Uterus (tissue), 4 donors: ENCODE measurements around the gene GSC2. TPM values are rescaled to one million over a fixed set of nuclear protein-coding genes. Genes with fewer than 3 reads are reported as not detected.

ENCODE experiments used
- DNase-seq, 2 donors: peaks; one replicate each; pipeline ENCODE4 v3.0.0-alpha.2; 2019 to 2020
- H3K27ac ChIP-seq, 2 donors: fragments of 200-600 bp; sonication (generic); 1 replicate in 1 of 2; 2 replicates in 1 of 2; pipeline ENCODE4 v1.5.1; 2016 to 2018
- H3K27me3 ChIP-seq, 2 donors: fragments of 200-600 bp; sonication (generic); one replicate each; pipeline ENCODE4 v1.5.1; 2018 to 2019; ENCODE audit warnings: control low read depth in 1 of 2
- H3K36me3 ChIP-seq, 2 donors: fragments of 200-600 bp; sonication (generic); one replicate each; pipeline ENCODE4 v1.5.1; 2019; ENCODE audit warnings: control low read depth in 1 of 2
- H3K4me1 ChIP-seq, 2 donors: fragments of 200-600 bp; sonication (generic); one replicate each; pipeline ENCODE4 v1.5.1; 2018 to 2019; ENCODE audit warnings: control low read depth in 1 of 2
- H3K4me3 ChIP-seq, 2 donors: fragments of 200-600 bp; sonication (generic); 1 replicate in 1 of 2; 2 replicates in 1 of 2; pipeline ENCODE4 v1.5.1; 2018 to 2019; ENCODE audit warnings: mild to moderate bottlenecking in 1 of 2
- H3K9me3 ChIP-seq, 2 donors: fragments of 200-600 bp; sonication (generic); one replicate each; pipeline ENCODE4 v1.5.1; 2019; ENCODE audit warnings: control low read depth in 1 of 2
- POLR2A ChIP-seq, 2 donors: fragments of 450-650 bp; IDR thresholded peaks; one replicate each; pipeline ENCODE4 v1.6.1; 2016; ENCODE audit warnings: antibody characterized with exemption in 2 of 2, mild to moderate bottlenecking in 1 of 2, moderate library complexity in 1 of 2
- intact Hi-C: fragments of 100-400 bp; cut with DNase I; formaldehyde crosslinking; loops from one replicate; pipeline ENCODE4 v1.15.1; 2023; ENCODE audit warnings: low total_unique reads
- total RNA-seq, 4 donors: library from RNA; depleted of rRNA in 3 of 4; stranded (reverse); fragments of >200 nt in 3 of 4; gene quantifications; one replicate each; pipeline versions ENCODE4 v1.1.0 to v1.2.4, GENCODE V29; 2014 to 2023
- TF ChIP-seq, protein P1 (sequence below), 4 experiments: fragments of 200-600 bp in 2 of 4; fragments of 450-650 bp in 2 of 4; sonication (generic) in 2 of 4; IDR thresholded peaks; one replicate each; pipeline ENCODE4 v1.5.1; 2016 to 2019; ENCODE audit warnings: antibody characterized with exemption in 4 of 4, mild to moderate bottlenecking in 2 of 4, moderate library complexity in 1 of 4
- donor health status: DM: yes; HTN: yes; CAD: no.

The GSC2 gene
- total RNA-seq, 4 donors from 2014 or later, result not detected

DNA sequence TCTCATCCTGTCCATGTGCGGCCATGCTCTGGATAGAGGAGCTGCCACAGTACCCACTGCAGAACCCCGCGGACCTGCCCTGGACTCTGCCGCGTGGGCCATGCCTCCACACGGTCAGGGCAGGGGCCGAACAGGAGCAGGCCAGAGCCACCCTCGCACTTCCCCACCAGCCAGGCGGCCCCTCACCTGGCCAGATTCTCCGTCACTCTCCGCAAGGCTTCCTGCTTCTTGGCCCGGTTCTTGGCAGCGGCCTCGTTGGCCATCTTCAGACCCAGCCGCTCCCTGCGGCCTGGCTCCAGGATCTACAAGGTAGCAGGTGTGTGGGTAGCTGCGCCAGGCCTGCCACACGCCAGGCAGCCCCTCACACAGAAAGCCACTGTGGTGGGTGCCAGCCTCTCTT, 15.2 kb downstream of the GSC2 start:
- intact Hi-C loops, result no loop called here
- H3K4me1 ChIP-seq, result no peaks in the 10 kb centered on the region
- H3K27me3 ChIP-seq, result no peaks in the 10 kb centered on the region
- no peaks in the 10 kb centered on the region for H3K36me3 ChIP-seq
- H3K4me3 ChIP-seq, result no peak overlapping the region
- TF ChIP-seq POLR2A (IDR thresholded peaks at IDR 0.05), result no peak
- TF ChIP-seq, protein P1, sequence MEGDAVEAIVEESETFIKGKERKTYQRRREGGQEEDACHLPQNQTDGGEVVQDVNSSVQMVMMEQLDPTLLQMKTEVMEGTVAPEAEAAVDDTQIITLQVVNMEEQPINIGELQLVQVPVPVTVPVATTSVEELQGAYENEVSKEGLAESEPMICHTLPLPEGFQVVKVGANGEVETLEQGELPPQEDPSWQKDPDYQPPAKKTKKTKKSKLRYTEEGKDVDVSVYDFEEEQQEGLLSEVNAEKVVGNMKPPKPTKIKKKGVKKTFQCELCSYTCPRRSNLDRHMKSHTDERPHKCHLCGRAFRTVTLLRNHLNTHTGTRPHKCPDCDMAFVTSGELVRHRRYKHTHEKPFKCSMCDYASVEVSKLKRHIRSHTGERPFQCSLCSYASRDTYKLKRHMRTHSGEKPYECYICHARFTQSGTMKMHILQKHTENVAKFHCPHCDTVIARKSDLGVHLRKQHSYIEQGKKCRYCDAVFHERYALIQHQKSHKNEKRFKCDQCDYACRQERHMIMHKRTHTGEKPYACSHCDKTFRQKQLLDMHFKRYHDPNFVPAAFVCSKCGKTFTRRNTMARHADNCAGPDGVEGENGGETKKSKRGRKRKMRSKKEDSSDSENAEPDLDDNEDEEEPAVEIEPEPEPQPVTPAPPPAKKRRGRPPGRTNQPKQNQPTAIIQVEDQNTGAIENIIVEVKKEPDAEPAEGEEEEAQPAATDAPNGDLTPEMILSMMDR (IDR thresholded peaks at IDR 0.05), result no peak
- H3K27ac ChIP-seq, result no peak overlapping the region
- no peaks in the 10 kb centered on the region for H3K9me3 ChIP-seq
- DNase-seq, result no peak

GRCh38 chr22:19134176-19134831, 15.8 kb downstream of the GSC2 start:
- Histone ChIP-seq H3K9me3 (no peaks in the 10 kb centered on the region), H3K27ac (no peak overlapping the region), H3K27me3 (no peaks in the 10 kb centered on the region), H3K36me3 (no peaks in the 10 kb centered on the region), H3K4me3 (no peak overlapping the region), H3K4me1 (no peaks in the 10 kb centered on the region)
- no peak for DNase-seq
- TF ChIP-seq, protein P1 (IDR thresholded peaks at IDR 0.05), result no peak
- no peak for TF ChIP-seq POLR2A (IDR thresholded peaks at IDR 0.05)
- intact Hi-C loops, result no loop called here

GRCh38 chr22:19133561-19133960, 16.5 kb downstream of the GSC2 start:
- H3K27me3 ChIP-seq, result no peaks in the 10 kb centered on the region

GRCh38 chr22:19132693-19133400, 17.2 kb downstream of the GSC2 start:
- H3K36me3 ChIP-seq, result no peaks in the 10 kb centered on the region
- no peak for DNase-seq
- H3K9me3 ChIP-seq, result no peaks in the 10 kb centered on the region
- H3K4me3 ChIP-seq, result no peak overlapping the region
- H3K27ac ChIP-seq, result no peak overlapping the region
- intact Hi-C loops, result no loop called here
- H3K27me3 ChIP-seq, result no peaks in the 10 kb centered on the region
- TF ChIP-seq, protein P1 (IDR thresholded peaks at IDR 0.05), result no peak
- no peak for TF ChIP-seq POLR2A (IDR thresholded peaks at IDR 0.05)
- no peaks in the 10 kb centered on the region for H3K4me1 ChIP-seq

More at GRCh38 chr22:19133561-19133960, 16.5 kb downstream of the GSC2 start:
- intact Hi-C loops, result no loop called here
- Histone ChIP-seq H3K27ac (no peak overlapping the region), H3K36me3 (no peaks in the 10 kb centered on the region), H3K4me3 (no peak overlapping the region), H3K9me3 (no peaks in the 10 kb centered on the region), H3K4me1 (no peaks in the 10 kb centered on the region)
- DNase-seq, result no peak
- TF ChIP-seq POLR2A (IDR thresholded peaks at IDR 0.05), result no peak
- TF ChIP-seq, protein P1 (IDR thresholded peaks at IDR 0.05), result no peak

GRCh38 chr22:19132153-19132552, 17.9 kb downstream of the GSC2 start:
- DNase-seq, result no peak

More at GRCh38 chr22:19132153-19132552, 17.9 kb downstream of the GSC2 start:
- no peaks in the 10 kb centered on the region for H3K4me1 ChIP-seq
- intact Hi-C loops, result no loop called here
- no peaks in the 10 kb centered on the region for H3K27me3 ChIP-seq
- no peaks in the 10 kb centered on the region for H3K9me3 ChIP-seq
- H3K27ac ChIP-seq, result no peak overlapping the region
- H3K4me3 ChIP-seq, result no peak overlapping the region
- no peak for TF ChIP-seq POLR2A (IDR thresholded peaks at IDR 0.05)
- TF ChIP-seq, protein P1 (IDR thresholded peaks at IDR 0.05), result no peak
- no peaks in the 10 kb centered on the region for H3K36me3 ChIP-seq
